SK-N-SH (cell line): ENCODE measurements around the gene NBPF12.
"Not testable (repeated sequence)": the region's sequence is repeated elsewhere in the genome, so short reads cannot be mapped to it uniquely, and the experiment has no call there.

ENCODE experiments used
- CTCF ChIP-seq: fragments of 200-600 bp; sonication (generic); IDR thresholded peaks from 2 replicates; pipeline ENCODE4 v1.6.1; 2017; ENCODE audit warnings: antibody characterized with exemption, mild to moderate bottlenecking, moderate library complexity
- EP300 ChIP-seq, 2 experiments: IDR thresholded peaks; 2 replicates each; pipeline versions ENCODE4 v1.4.0 to v1.6.1; 2012; ENCODE audit warnings: borderline replicate concordance in 1 of 2, low read depth in 1 of 2, low read length in 1 of 2
- FOXM1 ChIP-seq: IDR thresholded peaks from 2 replicates; pipeline ENCODE4 v1.4.0; 2012; ENCODE audit warnings: low read depth, mild to moderate bottlenecking
- MAX ChIP-seq: IDR thresholded peaks from 2 replicates; pipeline ENCODE4 v1.4.0; 2012; ENCODE audit warnings: low read depth
- POLR2AphosphoS5 ChIP-seq: IDR thresholded peaks from 2 replicates; pipeline ENCODE4 v1.6.1; 2012; ENCODE audit warnings: low read depth, low read length
- RFX5 ChIP-seq: IDR thresholded peaks from 2 replicates; pipeline ENCODE4 v1.6.1; 2012; ENCODE audit warnings: mild to moderate bottlenecking, improper control_type of control experiment, low read length
- SIN3A ChIP-seq: IDR thresholded peaks from 2 replicates; pipeline ENCODE4 v1.6.1; 2012; ENCODE audit warnings: low read depth, mild to moderate bottlenecking, low read length, moderate library complexity, borderline replicate concordance
- SMC3 ChIP-seq: IDR thresholded peaks from 2 replicates; pipeline ENCODE4 v1.6.1; 2012; ENCODE audit warnings: low read depth, low read length, improper control_type of control experiment
- TAF1 ChIP-seq: IDR thresholded peaks from 2 replicates; pipeline ENCODE4 v1.6.1; 2012; ENCODE audit warnings: low read depth, mild to moderate bottlenecking, low read length, moderate library complexity, borderline replicate concordance
- USF1 ChIP-seq: IDR thresholded peaks from 2 replicates; pipeline ENCODE4 v1.4.0; 2012; ENCODE audit warnings: low read depth, borderline replicate concordance
- USF2 ChIP-seq: fragments of 150-350 bp; IDR thresholded peaks from 2 replicates; pipeline ENCODE4 v1.6.1; 2017; ENCODE audit warnings: antibody characterized with exemption, low read length, low read depth, borderline replicate concordance
- ZBTB33 ChIP-seq: IDR thresholded peaks from 2 replicates; pipeline ENCODE4 v1.4.0; 2012; ENCODE audit warnings: low read depth, borderline replicate concordance

- TF ChIP-seq CTCF; FOXM1; SIN3A; SMC3; MAX; POLR2AphosphoS5; USF2; USF1; RFX5; EP300 (IDR thresholded peaks at IDR 0.05; ENCODE audit: borderline replicate concordance in 1 of 2, low read depth in 1 of 2, low read length in 1 of 2); TAF1: not testable (repeated sequence)
- TF ChIP-seq ZBTB33: peak; percentile 88
Measured at GRCh38 chr1:146938242-146938902, at the start of gene NBPF12.
